Prostate gland (tissue), 2 donors: ENCODE results near the gene OR7A10. TPM values are rescaled to one million over a fixed set of nuclear protein-coding genes. Genes with fewer than 3 reads are reported as not detected.

Experiments used
- DNase-seq: peaks from one replicate; pipeline ENCODE4 v3.0.0-alpha.2; 2019; ENCODE audit warnings: low spot score
- H3K27ac ChIP-seq, 2 donors: fragments of 200-600 bp; sonication (generic); 2 replicates each; pipeline ENCODE4 v1.5.1; 2017 to 2019
- H3K27me3 ChIP-seq: fragments of 200-600 bp; sonication (generic); replicated peaks from 2 replicates; pipeline ENCODE4 v1.5.1; 2019; ENCODE audit not compliant: insufficient read depth
- H3K36me3 ChIP-seq, 2 donors: fragments of 200-600 bp; sonication (generic); 1 replicate in 1 of 2; 2 replicates in 1 of 2; pipeline versions ENCODE4 v1.5.1 to v1.8.1; 2017 to 2019
- H3K4me1 ChIP-seq: fragments of 200-600 bp; sonication (generic); replicated peaks from 2 replicates; pipeline ENCODE4 v1.5.1; 2019
- H3K4me3 ChIP-seq, 2 donors: fragments of 200-600 bp; sonication (generic); 2 replicates each; pipeline ENCODE4 v1.5.1; 2017 to 2019
- H3K9me3 ChIP-seq: fragments of 200-600 bp; sonication (generic); 2 replicates; pipeline ENCODE4 v1.5.1; 2017
- POLR2A ChIP-seq: fragments of 450-650 bp; IDR thresholded peaks from one replicate; pipeline ENCODE4 v1.6.1; 2016; ENCODE audit warnings: antibody characterized with exemption, mild to moderate bottlenecking
- POLR2AphosphoS5 ChIP-seq: sonication (generic); formaldehyde crosslinking; IDR thresholded peaks from one replicate; pipeline ENCODE4 v1.6.1; 2017; ENCODE audit warnings: antibody characterized with exemption
- WGBS: methylation state at CpG from one replicate; pipeline ENCODE4 v1.1.5; 2018; 5-methylcytosine and 5-hydroxymethylcytosine counted together
- intact Hi-C: fragments of 100-400 bp; cut with DNase I; formaldehyde crosslinking; loops from one replicate; pipeline ENCODE4 v1.14.2; 2022
- total RNA-seq, 2 donors: library from RNA; depleted of rRNA; stranded (reverse); fragments of >200 nt; gene quantifications; one replicate each; pipeline ENCODE4 v1.1.0, GENCODE V29; 2016
- TF ChIP-seq, protein P1 (sequence below), 4 experiments: fragments of 200-600 bp in 2 of 4; fragments of 450-650 bp in 2 of 4; sonication (generic) in 2 of 4; IDR thresholded peaks; 1 replicate in 3 of 4; 2 replicates in 1 of 4; pipeline ENCODE4 v1.5.1; 2016 to 2019; ENCODE audit warnings: antibody characterized with exemption in 4 of 4, mild to moderate bottlenecking in 2 of 4, moderate library complexity in 2 of 4

The OR7A10 gene
- total RNA-seq, 2 donors from 2014 or later: not detected

DNA sequence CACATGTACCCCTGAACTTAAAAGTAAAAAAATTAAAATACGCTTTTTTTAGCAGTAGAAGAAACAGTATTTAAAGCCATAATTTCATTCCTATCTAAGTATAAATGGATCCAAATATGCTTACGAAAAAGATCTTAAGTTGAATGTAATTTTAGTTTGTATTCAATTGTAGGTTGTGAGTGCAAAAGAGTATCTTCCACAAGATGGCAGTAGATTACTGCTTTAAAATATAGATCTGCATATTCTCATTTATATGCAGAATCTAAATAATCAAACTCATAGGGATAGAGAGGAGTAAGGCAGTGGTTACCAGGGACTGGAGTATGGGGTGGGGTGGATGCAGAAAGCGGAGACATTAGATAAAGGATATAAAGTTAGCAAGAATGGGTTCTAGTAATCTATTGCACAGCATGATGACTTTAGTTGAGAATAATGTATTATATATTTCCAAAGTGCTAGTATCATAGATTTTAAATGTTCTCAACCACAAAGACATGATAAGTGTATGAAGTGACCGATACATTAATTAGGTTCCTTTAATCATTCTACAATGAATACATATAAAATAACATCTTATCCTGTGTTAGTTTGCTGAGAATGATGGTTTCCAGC is 23.0 kb upstream of the OR7A10 start:
- whole genome bisulfite sequencing: 65% methylated on average over 4 of the region's 4 CpGs

DNA sequence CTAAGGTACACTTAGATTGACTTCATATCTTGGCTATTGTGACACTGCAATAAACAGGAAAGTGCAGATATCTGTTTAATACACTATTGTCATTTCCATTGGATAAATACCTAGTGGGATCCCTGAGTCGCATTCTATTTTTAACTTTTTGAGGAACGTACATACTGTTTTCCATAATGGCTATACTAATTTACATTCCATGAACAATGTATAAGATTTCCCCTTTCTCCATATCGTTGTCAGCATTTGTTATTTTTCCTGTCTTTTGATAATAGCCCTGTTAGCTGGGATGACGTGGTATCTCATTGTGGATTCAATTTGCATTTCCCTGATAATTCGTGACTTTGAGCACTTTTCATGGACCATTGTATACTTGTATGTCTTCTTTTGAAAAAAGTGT is 19.8 kb upstream of the OR7A10 start:
- intact Hi-C loops: no loop called here
- TF ChIP-seq POLR2AphosphoS5 (no peak), POLR2A (no peak)
- TF ChIP-seq, protein P1, sequence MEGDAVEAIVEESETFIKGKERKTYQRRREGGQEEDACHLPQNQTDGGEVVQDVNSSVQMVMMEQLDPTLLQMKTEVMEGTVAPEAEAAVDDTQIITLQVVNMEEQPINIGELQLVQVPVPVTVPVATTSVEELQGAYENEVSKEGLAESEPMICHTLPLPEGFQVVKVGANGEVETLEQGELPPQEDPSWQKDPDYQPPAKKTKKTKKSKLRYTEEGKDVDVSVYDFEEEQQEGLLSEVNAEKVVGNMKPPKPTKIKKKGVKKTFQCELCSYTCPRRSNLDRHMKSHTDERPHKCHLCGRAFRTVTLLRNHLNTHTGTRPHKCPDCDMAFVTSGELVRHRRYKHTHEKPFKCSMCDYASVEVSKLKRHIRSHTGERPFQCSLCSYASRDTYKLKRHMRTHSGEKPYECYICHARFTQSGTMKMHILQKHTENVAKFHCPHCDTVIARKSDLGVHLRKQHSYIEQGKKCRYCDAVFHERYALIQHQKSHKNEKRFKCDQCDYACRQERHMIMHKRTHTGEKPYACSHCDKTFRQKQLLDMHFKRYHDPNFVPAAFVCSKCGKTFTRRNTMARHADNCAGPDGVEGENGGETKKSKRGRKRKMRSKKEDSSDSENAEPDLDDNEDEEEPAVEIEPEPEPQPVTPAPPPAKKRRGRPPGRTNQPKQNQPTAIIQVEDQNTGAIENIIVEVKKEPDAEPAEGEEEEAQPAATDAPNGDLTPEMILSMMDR (IDR thresholded peaks at IDR 0.05): no peak
- no peaks in the 10 kb centered on the region for H3K27me3 ChIP-seq
- H3K9me3 ChIP-seq: no peaks in the 10 kb centered on the region
- no peak for DNase-seq
- H3K27ac ChIP-seq: no peak overlapping the region
- 84% methylated on average over 5 of the region's 5 CpGs for WGBS
- H3K36me3 ChIP-seq: no peaks in the 10 kb centered on the region
- H3K4me1 ChIP-seq: no peaks in the 10 kb centered on the region
- no peak overlapping the region for H3K4me3 ChIP-seq

More for the DNA sequence above, 23.0 kb upstream of the OR7A10 start:
- Histone ChIP-seq H3K27ac (no peak overlapping the region), H3K4me1 (no peaks in the 10 kb centered on the region), H3K9me3 (no peaks in the 10 kb centered on the region), H3K27me3 (no peaks in the 10 kb centered on the region), H3K4me3 (no peak overlapping the region), H3K36me3 (no peaks in the 10 kb centered on the region)
- intact Hi-C loops: no loop called here
- DNase-seq: no peak
- TF ChIP-seq, protein P1 (IDR thresholded peaks at IDR 0.05): peak in 3 of 4 experiments; percentile 41 to 56 (median 45)
- TF ChIP-seq POLR2A: no peak

DNA sequence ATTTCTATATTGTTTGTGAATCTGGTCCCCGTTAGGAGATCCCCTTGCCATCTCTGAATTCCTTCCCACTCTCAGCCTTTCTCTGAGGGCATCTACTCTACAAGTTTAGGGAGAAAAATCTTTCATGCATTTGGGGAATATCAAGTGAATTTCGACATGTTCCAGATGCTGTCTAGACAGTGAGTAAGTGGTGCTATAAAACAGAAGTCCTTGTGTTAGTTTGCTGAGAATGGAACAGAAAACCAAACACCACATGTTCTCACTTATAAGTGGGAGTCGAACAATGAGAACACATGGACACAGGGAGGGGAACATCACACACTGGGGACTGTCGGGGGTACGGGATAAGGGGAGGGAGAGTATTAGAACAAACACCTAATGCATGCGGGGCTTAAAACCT is 5.1 kb downstream of the OR7A10 start:
- 38% methylated on average over 6 of the region's 6 CpGs for WGBS
- no peak overlapping the region for H3K4me3 ChIP-seq
- H3K36me3 ChIP-seq: no peaks in the 10 kb centered on the region
- H3K4me1 ChIP-seq: no peaks in the 10 kb centered on the region
- intact Hi-C loops: no loop called here
- TF ChIP-seq POLR2AphosphoS5: no peak
- no peak for TF ChIP-seq POLR2A
- TF ChIP-seq, protein P1 (IDR thresholded peaks at IDR 0.05): no peak
- no peak for DNase-seq
- no peaks in the 10 kb centered on the region for H3K9me3 ChIP-seq
- no peaks in the 10 kb centered on the region for H3K27me3 ChIP-seq
- no peak overlapping the region for H3K27ac ChIP-seq

DNA sequence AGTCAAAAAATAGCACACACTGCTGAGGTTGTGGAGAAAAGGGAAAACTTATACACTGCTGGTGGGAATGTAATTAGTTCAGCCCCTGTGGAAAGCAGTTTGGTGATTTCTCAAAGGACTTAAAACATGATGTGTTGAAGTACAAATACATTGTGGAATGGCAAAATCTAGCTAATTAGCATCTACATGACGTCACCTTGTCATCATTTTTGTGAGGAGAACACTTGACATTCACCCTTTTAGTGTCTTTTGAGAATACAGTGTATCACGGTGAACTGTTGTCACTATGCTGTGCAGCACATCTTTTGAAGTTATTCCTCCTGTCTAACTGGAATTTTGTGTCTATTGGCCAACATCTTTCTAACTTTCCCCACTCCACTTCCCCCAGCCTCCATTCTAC is 5.6 kb downstream of the OR7A10 start:
- no peaks in the 10 kb centered on the region for H3K36me3 ChIP-seq
- no peaks in the 10 kb centered on the region for H3K4me1 ChIP-seq
- no peak for DNase-seq
- no peaks in the 10 kb centered on the region for H3K9me3 ChIP-seq
- no peaks in the 10 kb centered on the region for H3K27me3 ChIP-seq
- WGBS: 48% methylated on average over 2 of the region's 2 CpGs
- TF ChIP-seq, protein P1 (IDR thresholded peaks at IDR 0.05): no peak
- TF ChIP-seq POLR2AphosphoS5: no peak
- TF ChIP-seq POLR2A: no peak
- no peak overlapping the region for H3K4me3 ChIP-seq
- intact Hi-C loops: no loop called here
- H3K27ac ChIP-seq: no peak overlapping the region

DNA sequence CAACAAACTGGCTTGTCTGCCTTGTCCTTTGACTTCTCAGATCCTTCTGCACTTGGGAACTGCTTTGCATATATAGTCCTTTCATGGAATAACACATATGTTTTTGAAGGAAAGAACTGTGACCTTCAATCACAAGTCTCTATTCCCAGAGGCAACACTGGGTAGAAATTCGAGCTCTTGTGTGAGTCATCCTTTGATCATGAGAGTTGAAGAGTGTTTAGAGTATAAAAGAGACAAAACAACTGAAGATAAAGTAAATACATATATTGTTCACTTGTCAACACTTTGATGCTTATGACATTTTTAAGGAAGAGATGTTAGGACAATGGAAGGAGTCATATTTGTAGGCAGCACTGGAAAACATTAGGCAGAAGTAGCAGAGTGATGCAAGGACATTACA is 8.5 kb downstream of the OR7A10 start:
- 18% methylated on average over 1 of the region's 1 CpG for WGBS
- Histone ChIP-seq H3K4me3 (no peak overlapping the region), H3K36me3 (no peaks in the 10 kb centered on the region), H3K4me1 (peaks cover 7% of the 10 kb centered on the region), H3K9me3 (no peaks in the 10 kb centered on the region), H3K27me3 (no peaks in the 10 kb centered on the region), H3K27ac (no peak overlapping the region)
- no peak for DNase-seq
- intact Hi-C loops: no loop called here
- no peak for TF ChIP-seq POLR2A
- TF ChIP-seq, protein P1 (IDR thresholded peaks at IDR 0.05): no peak
